HG03460 (cell line): Measurements from ENCODE around the gene BTBD9.

Experiments used
- ATAC-seq: cut with Tn5 transposase; IDR thresholded peaks from one replicate; pipeline ENCODE4 v1.9.1; 2021; ENCODE audit not compliant: unreplicated experiment

Gene BTBD9

GRCh38 chr6:38185244-38185643 lies 454.5 kb downstream of the BTBD9 start:
- no peak for ATAC-seq

GRCh38 chr6:38184585-38185080 lies 455.1 kb downstream of the BTBD9 start:
- ATAC-seq, result no peak

GRCh38 chr6:38183856-38184584 lies 455.7 kb downstream of the BTBD9 start:
- no peak for ATAC-seq

GRCh38 chr6:38182426-38182825 lies 457.3 kb downstream of the BTBD9 start:
- ATAC-seq, result no peak

GRCh38 chr6:38180586-38180985 lies 459.1 kb downstream of the BTBD9 start:
- no peak for ATAC-seq

GRCh38 chr6:38179794-38180430 lies 459.8 kb downstream of the BTBD9 start:
- no peak for ATAC-seq

GRCh38 chr6:38179300-38179699 lies 460.4 kb downstream of the BTBD9 start:
- no peak for ATAC-seq

GRCh38 chr6:38178584-38178886 lies 461.2 kb downstream of the BTBD9 start:
- no peak for ATAC-seq

- ATAC-seq, result no peak
Observed at GRCh38 chr6:38177882-38178583, 461.7 kb downstream of the BTBD9 start.

GRCh38 chr6:38176797-38177751 lies 462.7 kb downstream of the BTBD9 start:
- no peak for ATAC-seq

- no peak for ATAC-seq
Observed at GRCh38 chr6:38175786-38176185, 463.9 kb downstream of the BTBD9 start.

- ATAC-seq, result no peak
Observed at GRCh38 chr6:38174806-38175495, 464.8 kb downstream of the BTBD9 start.

GRCh38 chr6:38174315-38174714 lies 465.4 kb downstream of the BTBD9 start:
- no peak for ATAC-seq

- ATAC-seq, result no peak
Observed at GRCh38 chr6:38173909-38174308, 465.8 kb downstream of the BTBD9 start.

- no peak for ATAC-seq
Observed at GRCh38 chr6:38172739-38173410, 466.9 kb downstream of the BTBD9 start.

GRCh38 chr6:38171997-38172738 lies 467.6 kb downstream of the BTBD9 start:
- no peak for ATAC-seq

GRCh38 chr6:38170666-38171355 lies 468.9 kb downstream of the BTBD9 start:
- ATAC-seq, result no peak

GRCh38 chr6:38169977-38170526 lies 469.7 kb downstream of the BTBD9 start:
- ATAC-seq, result no peak
